Neuronal stem cell (in vitro differentiated cells): ENCODE data around the gene COL20A1.

ENCODE experiments used
- DNase-seq: peaks from one replicate; pipeline ENCODE4 v3.0.0-alpha.2; 2013; ENCODE audit warnings: low spot score
- H2AFZ ChIP-seq: one replicate; pipeline ENCODE4 v1.6.1; 2013; ENCODE audit warnings: mild to moderate bottlenecking, low read length, inconsistent platforms
- H2AK5ac ChIP-seq: 2 replicates; pipeline ENCODE4 v1.6.1; 2013; ENCODE audit warnings: low read depth, mild to moderate bottlenecking, inconsistent platforms, low read length, moderate library complexity, mixed read lengths
- H2BK120ac ChIP-seq: 2 replicates; pipeline ENCODE4 v1.6.1; 2013; ENCODE audit warnings: low read depth, mild to moderate bottlenecking, inconsistent platforms, low read length, moderate library complexity, mixed read lengths
- H2BK12ac ChIP-seq: one replicate; pipeline ENCODE4 v1.6.1; 2013; ENCODE audit warnings: low read length, inconsistent platforms
- H2BK15ac ChIP-seq: 2 replicates; pipeline ENCODE4 v1.6.1; 2013; ENCODE audit warnings: mild to moderate bottlenecking, low read length, inconsistent platforms, mixed read lengths
- H2BK5ac ChIP-seq: one replicate; pipeline ENCODE4 v1.6.1; 2013; ENCODE audit warnings: inconsistent platforms, mild to moderate bottlenecking, low read length, moderate library complexity
- H3K14ac ChIP-seq: one replicate; pipeline ENCODE4 v1.6.1; 2013; ENCODE audit warnings: low read length, inconsistent platforms
- H3K18ac ChIP-seq: 2 replicates; pipeline ENCODE4 v1.6.1; 2013; ENCODE audit warnings: low read length, inconsistent platforms
- H3K23ac ChIP-seq: 2 replicates; pipeline ENCODE4 v1.6.1; 2013; ENCODE audit warnings: low read depth, mild to moderate bottlenecking, mixed read lengths, low read length, inconsistent platforms; ENCODE audit not compliant: poor library complexity
- H3K27ac ChIP-seq: replicated peaks from 3 replicates; pipeline ENCODE4 v1.5.1; 2013; ENCODE audit warnings: low read length, inconsistent platforms
- H3K27me3 ChIP-seq, 3 experiments: 2 replicates each; pipeline ENCODE4 v1.6.1; 2013; ENCODE audit warnings: low read length in 3 of 3, mild to moderate bottlenecking in 2 of 3, inconsistent platforms in 1 of 3, low read depth in 1 of 3, mixed read lengths in 1 of 3, moderate library complexity in 1 of 3; ENCODE audit not compliant: control insufficient read depth in 3 of 3, insufficient read depth in 3 of 3
- H3K36me3 ChIP-seq, 2 donors: replicated peaks in 1 of 2; 2 replicates each; pipeline ENCODE4 v1.6.1; 2013; ENCODE audit warnings: low read length in 2 of 2; ENCODE audit not compliant: control insufficient read depth in 2 of 2, insufficient read depth in 2 of 2
- H3K4ac ChIP-seq: 2 replicates; pipeline ENCODE4 v1.6.1; 2013; ENCODE audit warnings: inconsistent platforms, mild to moderate bottlenecking, low read length, moderate library complexity
- H3K4me1 ChIP-seq, 2 donors: 1 replicate in 1 of 2; 2 replicates in 1 of 2; pipeline ENCODE4 v1.6.1; 2013; ENCODE audit warnings: low read length in 2 of 2, low read depth in 1 of 2; ENCODE audit not compliant: control insufficient read depth in 2 of 2, insufficient read depth in 1 of 2
- H3K4me2 ChIP-seq: one replicate; pipeline ENCODE4 v1.6.1; 2013; ENCODE audit warnings: mild to moderate bottlenecking, low read length, inconsistent platforms; ENCODE audit not compliant: insufficient read depth, poor library complexity, severe bottlenecking
- H3K4me3 ChIP-seq, 2 donors: 2 replicates each; pipeline ENCODE4 v1.5.1; 2013; ENCODE audit warnings: low read length in 2 of 2, mild to moderate bottlenecking in 2 of 2, inconsistent platforms in 1 of 2, moderate library complexity in 1 of 2
- H3K79me1 ChIP-seq: one replicate; pipeline ENCODE4 v1.6.1; 2013; ENCODE audit warnings: low read depth, mild to moderate bottlenecking, inconsistent platforms, low read length, moderate library complexity
- H3K9ac ChIP-seq: one replicate; pipeline ENCODE4 v1.6.1; 2013; ENCODE audit warnings: mild to moderate bottlenecking, low read depth, low read length, inconsistent platforms; ENCODE audit not compliant: poor library complexity
- H3K9me3 ChIP-seq, 2 donors: replicated peaks in 1 of 2; 2 replicates each; pipeline versions ENCODE3 to v1.6.1; 2013; ENCODE audit warnings: low read length in 2 of 2, mild to moderate bottlenecking in 2 of 2, inconsistent platforms in 1 of 2, low read depth in 1 of 2, mixed read lengths in 1 of 2, moderate library complexity in 1 of 2; ENCODE audit not compliant: control insufficient read depth in 2 of 2, insufficient read depth in 1 of 2
- H4K8ac ChIP-seq: one replicate; pipeline ENCODE4 v1.6.1; 2013; ENCODE audit warnings: low read depth, mild to moderate bottlenecking, inconsistent platforms, low read length, moderate library complexity
- H4K91ac ChIP-seq: one replicate; pipeline ENCODE4 v1.6.1; 2013; ENCODE audit warnings: low read length, low read depth, mild to moderate bottlenecking, inconsistent platforms; ENCODE audit not compliant: poor library complexity
- WGBS, 2 donors: extraction: QIAGEN DNeasy Blood & Tissue Kit; methylation state at CpG; one replicate each; pipeline ENCODE4 v1.1.7; 2013; ENCODE audit warnings: missing lambda C conversion rate in 2 of 2, mixed read lengths in 1 of 2; ENCODE audit not compliant: insufficient read length in 2 of 2, insufficient replicate concordance in 1 of 2; ENCODE audit errors: extremely low coverage in 2 of 2; 5-methylcytosine and 5-hydroxymethylcytosine counted together

Gene COL20A1

DNA sequence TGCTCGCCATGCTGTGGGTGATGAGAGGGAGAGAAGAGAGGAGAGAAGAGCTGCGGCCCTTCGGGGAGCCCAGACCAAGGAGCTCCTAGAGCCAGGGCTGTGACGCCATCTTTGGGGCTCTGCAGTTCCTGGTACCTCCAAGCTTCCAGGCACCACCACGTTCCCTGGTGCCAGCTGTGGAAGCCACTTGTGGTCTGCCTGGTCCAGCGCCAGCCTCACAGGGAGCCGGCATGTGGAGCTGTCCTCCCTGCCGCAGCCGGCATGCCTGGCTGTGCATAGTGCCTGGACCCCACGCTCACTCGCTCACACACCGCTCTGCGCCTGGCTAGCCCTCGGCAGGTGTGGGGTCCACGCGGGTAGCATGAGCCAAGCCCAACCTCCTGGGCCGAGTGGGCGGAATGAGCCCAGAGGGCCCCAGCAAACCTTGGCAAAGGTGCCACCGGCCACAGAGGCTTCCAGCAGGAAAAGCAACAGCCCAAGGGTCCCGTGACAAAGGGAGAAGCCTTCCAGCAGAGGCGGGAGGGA is 87.4 kb downstream of the COL20A1 start:
- no peak overlapping the region for H2BK15ac ChIP-seq
- no peak overlapping the region for H2BK12ac ChIP-seq
- H3K23ac ChIP-seq: peak overlapping the region; percentile 82
- no peak overlapping the region for H2BK5ac ChIP-seq
- H2AK5ac ChIP-seq: no peak overlapping the region
- no peak overlapping the region for H3K4ac ChIP-seq
- no peak overlapping the region for H2AFZ ChIP-seq
- no peak overlapping the region for H3K4me3 ChIP-seq
- peaks cover 1 to 3% of the 10 kb centered on the region in 2 donors for H3K9me3 ChIP-seq
- H4K8ac ChIP-seq: no peak overlapping the region
- H3K36me3 ChIP-seq: no peaks in the 10 kb centered on the region
- DNase-seq: no peak
- H3K79me1 ChIP-seq: peaks cover 2% of the 10 kb centered on the region
- no CpG with 5 or more reads among the region's 21 CpGs for WGBS, 2 donors
- no peak overlapping the region for H3K14ac ChIP-seq
- peak overlapping the region; percentile 56 for H3K9ac ChIP-seq
- H3K27ac ChIP-seq: no peak overlapping the region
- H3K18ac ChIP-seq: peak overlapping the region; percentile 53
- H3K27me3 ChIP-seq: peaks cover 0 to 4% (median 0%) of the 10 kb centered on the region in 3 experiments
- H4K91ac ChIP-seq: no peak overlapping the region
- no peak overlapping the region for H3K4me2 ChIP-seq
- H3K4me1 ChIP-seq: peaks cover 19 to 46% of the 10 kb centered on the region in 2 donors
- H2BK120ac ChIP-seq: no peak overlapping the region

GRCh38 chr20:63381781-63382431 is 88.9 kb downstream of the COL20A1 start:
- WGBS, 2 donors: no CpG with 5 or more reads among the region's 22 CpGs
- Histone ChIP-seq H3K27me3 (peaks cover 0 to 4% (median 0%) of the 10 kb centered on the region in 3 experiments), H4K91ac (no peak overlapping the region), H3K14ac (no peak overlapping the region), H3K36me3 (no peaks in the 10 kb centered on the region), H3K4me2 (no peak overlapping the region), H3K4ac (no peak overlapping the region), H2BK120ac (no peak overlapping the region), H3K9me3 (peaks cover 5 to 13% of the 10 kb centered on the region in 2 donors), H2AK5ac (peak overlapping the region; percentile 12), H2BK15ac (no peak overlapping the region), H3K4me3 (no peak overlapping the region), H3K79me1 (peaks cover 2% of the 10 kb centered on the region), H4K8ac (no peak overlapping the region), H3K27ac (no peak overlapping the region), H3K18ac (no peak overlapping the region), H3K4me1 (peaks cover 13 to 36% of the 10 kb centered on the region in 2 donors), H3K23ac (no peak overlapping the region), H2BK12ac (no peak overlapping the region), H2AFZ (no peak overlapping the region), H3K9ac (no peak overlapping the region), H2BK5ac (no peak overlapping the region)
- DNase-seq: peak; percentile 65

DNA sequence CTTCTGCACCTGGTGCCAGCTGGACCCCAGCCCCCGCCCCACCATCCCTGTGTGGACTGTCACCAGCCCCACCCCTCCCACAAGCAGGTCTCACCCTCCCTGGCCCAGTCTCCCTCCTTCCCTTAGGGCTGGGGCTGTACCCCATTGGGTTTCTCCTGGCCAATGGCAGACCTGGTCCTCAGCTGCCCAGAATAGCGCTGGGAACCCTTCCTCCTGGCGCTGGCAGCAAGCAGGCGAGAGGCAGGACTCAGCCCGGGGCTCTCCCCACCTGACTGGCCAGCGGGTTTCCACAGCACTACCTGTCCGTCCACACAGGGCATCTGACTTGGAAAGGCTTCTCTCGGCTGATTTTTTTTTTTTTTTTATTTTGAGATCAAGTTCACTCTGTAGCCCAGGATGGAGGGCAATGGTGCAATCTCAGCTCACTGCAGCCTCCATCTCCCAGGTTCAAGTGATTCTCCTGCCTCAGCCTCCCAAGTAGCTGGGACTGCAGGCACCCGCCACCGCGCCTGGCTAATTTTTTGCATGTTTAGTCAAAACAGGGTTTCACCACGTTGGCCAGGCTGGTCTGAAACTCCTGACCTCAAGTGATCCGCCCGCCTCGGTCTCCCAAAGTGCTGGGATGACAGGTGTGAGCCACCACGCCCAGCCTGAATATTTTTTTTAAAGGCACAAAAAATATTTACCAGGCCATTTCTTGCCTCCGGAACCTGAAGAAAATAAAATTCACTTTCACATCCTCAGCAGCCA is 89.7 kb downstream of the COL20A1 start:
- Histone ChIP-seq H3K36me3 (peaks cover 0 to 2% of the 10 kb centered on the region in 2 donors), H2BK12ac (no peak overlapping the region), H3K4me1 (peaks cover 9 to 29% of the 10 kb centered on the region in 2 donors), H3K14ac (no peak overlapping the region), H3K27ac (no peak overlapping the region), H3K4me2 (no peak overlapping the region), H4K8ac (no peak overlapping the region), H3K18ac (no peak overlapping the region), H3K27me3 (peaks cover 0 to 4% (median 2%) of the 10 kb centered on the region in 3 experiments), H3K79me1 (peaks cover 5% of the 10 kb centered on the region), H2BK120ac (no peak overlapping the region), H4K91ac (no peak overlapping the region), H3K4me3 (no peak overlapping the region), H3K4ac (no peak overlapping the region), H2BK15ac (no peak overlapping the region), H2BK5ac (no peak overlapping the region), H2AFZ (no peak overlapping the region), H3K23ac (no peak overlapping the region), H3K9me3 (peaks cover 11 to 19% of the 10 kb centered on the region in 2 donors), H3K9ac (no peak overlapping the region), H2AK5ac (peak overlapping the region; percentile 2)
- WGBS, 2 donors: no CpG with 5 or more reads among the region's 17 CpGs
- DNase-seq: no peak

DNA sequence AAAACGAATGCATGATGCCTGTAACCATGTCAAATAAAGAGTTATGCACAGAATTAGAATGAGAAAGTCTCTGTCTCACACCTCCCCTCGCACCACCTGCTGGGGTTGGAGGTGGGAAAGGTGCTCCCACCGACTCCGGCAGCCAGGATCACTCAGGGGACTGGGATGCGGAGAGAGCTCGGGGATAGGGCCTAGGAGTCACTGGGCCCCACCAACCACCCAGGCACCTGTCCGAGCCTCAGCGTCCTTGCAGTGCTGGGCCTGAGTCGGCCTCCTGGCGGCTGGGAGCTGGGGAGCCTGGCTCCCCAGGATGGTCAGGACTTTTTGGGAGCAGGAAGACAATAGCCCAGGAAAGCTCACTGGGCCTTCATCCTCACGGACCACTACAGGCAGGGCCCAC is 90.6 kb downstream of the COL20A1 start:
- Histone ChIP-seq H3K9ac (no peak overlapping the region), H3K27ac (no peak overlapping the region), H4K8ac (no peak overlapping the region), H3K27me3 (peaks cover 0 to 6% (median 4%) of the 10 kb centered on the region in 3 experiments), H3K23ac (no peak overlapping the region), H3K14ac (no peak overlapping the region), H3K18ac (no peak overlapping the region), H3K4ac (no peak overlapping the region), H2BK12ac (no peak overlapping the region), H3K4me3 (no peak overlapping the region), H2AFZ (no peak overlapping the region), H3K9me3 (peaks cover 15 to 21% of the 10 kb centered on the region in 2 donors), H3K79me1 (peaks cover 6% of the 10 kb centered on the region), H2AK5ac (peak overlapping the region; percentile 67), H2BK15ac (no peak overlapping the region), H4K91ac (no peak overlapping the region), H3K36me3 (peaks cover 0 to 3% of the 10 kb centered on the region in 2 donors), H3K4me1 (peaks cover 4 to 21% of the 10 kb centered on the region in 2 donors), H3K4me2 (no peak overlapping the region), H2BK5ac (no peak overlapping the region), H2BK120ac (no peak overlapping the region)
- WGBS, 2 donors: no CpG with 5 or more reads among the region's 11 CpGs
- DNase-seq: no peak
